ENCODE data around the gene LY6G5C. TPM values are rescaled to one million over a fixed set of nuclear protein-coding genes. Genes with fewer than 3 reads are reported as not detected.

LY6G5C gene
- total and polyA plus RNA-seq, 9 of the 15 experiments (the other 6 are each of a cell fraction or from before 2014, with no cell fraction given): 0.10 to 0.67 (median 0.46) TPM; not detected in 4

DNA sequence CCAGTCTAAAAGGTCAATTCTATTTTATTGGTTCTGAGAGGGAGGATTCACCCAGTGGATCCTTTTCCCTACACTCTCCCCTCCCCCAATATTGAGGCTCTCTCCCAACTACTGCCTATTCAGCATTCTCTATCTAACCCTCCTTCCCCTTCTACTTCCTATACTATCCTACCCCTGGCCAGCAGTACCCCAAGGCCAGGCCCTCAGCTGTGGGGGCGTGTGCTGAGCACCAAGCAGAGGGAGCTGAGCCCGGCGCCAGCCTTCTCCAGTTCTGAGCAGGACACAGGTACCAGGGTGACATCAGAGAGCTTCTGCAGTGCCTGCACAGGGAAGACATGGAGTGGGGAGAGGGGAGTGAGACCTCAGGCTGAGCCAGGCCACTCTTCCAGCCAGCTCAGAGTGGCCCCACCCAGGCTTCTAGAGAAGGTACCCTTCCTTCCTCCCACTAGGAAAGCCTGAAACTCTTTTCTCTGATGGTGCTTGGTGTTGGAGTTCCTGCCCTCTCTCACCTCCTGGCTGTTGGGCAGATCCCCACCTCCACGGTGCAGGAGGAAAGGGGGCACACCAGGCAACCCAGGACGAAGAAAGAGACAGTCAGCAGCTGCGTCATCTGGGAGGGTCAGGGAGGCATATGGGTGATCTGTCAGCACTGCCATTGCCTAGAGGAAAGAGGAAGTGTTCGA lies 46.3 kb upstream of the LY6G5C start (continued):
- TF ChIP-seq FIP1L1 (IDR thresholded peaks at IDR 0.05; ENCODE audit: low read depth, low read length, poor library complexity, severe bottlenecking): no peak
- no peak for TF ChIP-seq U2AF2 (optimal IDR thresholded peaks at IDR 0.05; ENCODE audit: low read depth, low read length)
- no peak for TF ChIP-seq BHLHE40 (IDR thresholded peaks at IDR 0.05; ENCODE audit: low read length)
- TF ChIP-seq MITF (IDR thresholded peaks at IDR 0.05): no peak
- no peak for TF ChIP-seq THRAP3 (IDR thresholded peaks at IDR 0.05; ENCODE audit: borderline replicate concordance)
- TF ChIP-seq KHSRP (IDR thresholded peaks at IDR 0.05): no peak
- TF ChIP-seq HDAC1 (IDR thresholded peaks at IDR 0.05): peak in 1 of 2 experiments; percentile 13; a peak in 1 of 4 replicates
- TF ChIP-seq, protein P1, sequence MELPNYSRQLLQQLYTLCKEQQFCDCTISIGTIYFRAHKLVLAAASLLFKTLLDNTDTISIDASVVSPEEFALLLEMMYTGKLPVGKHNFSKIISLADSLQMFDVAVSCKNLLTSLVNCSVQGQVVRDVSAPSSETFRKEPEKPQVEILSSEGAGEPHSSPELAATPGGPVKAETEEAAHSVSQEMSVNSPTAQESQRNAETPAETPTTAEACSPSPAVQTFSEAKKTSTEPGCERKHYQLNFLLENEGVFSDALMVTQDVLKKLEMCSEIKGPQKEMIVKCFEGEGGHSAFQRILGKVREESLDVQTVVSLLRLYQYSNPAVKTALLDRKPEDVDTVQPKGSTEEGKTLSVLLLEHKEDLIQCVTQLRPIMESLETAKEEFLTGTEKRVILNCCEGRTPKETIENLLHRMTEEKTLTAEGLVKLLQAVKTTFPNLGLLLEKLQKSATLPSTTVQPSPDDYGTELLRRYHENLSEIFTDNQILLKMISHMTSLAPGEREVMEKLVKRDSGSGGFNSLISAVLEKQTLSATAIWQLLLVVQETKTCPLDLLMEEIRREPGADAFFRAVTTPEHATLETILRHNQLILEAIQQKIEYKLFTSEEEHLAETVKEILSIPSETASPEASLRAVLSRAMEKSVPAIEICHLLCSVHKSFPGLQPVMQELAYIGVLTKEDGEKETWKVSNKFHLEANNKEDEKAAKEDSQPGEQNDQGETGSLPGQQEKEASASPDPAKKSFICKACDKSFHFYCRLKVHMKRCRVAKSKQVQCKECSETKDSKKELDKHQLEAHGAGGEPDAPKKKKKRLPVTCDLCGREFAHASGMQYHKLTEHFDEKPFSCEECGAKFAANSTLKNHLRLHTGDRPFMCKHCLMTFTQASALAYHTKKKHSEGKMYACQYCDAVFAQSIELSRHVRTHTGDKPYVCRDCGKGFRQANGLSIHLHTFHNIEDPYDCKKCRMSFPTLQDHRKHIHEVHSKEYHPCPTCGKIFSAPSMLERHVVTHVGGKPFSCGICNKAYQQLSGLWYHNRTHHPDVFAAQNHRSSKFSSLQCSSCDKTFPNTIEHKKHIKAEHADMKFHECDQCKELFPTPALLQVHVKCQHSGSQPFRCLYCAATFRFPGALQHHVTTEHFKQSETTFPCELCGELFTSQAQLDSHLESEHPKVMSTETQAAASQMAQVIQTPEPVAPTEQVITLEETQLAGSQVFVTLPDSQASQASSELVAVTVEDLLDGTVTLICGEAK (IDR thresholded peaks at IDR 0.05): no peak
- TF ChIP-seq, protein P1 (CRISPR knock-in tag; IDR thresholded peaks at IDR 0.05): no peak
- no peak for TF ChIP-seq DACH1 (IDR thresholded peaks at IDR 0.05; ENCODE audit: partially characterized antibody)
- TF ChIP-seq JUND (IDR thresholded peaks at IDR 0.05; ENCODE audit: borderline replicate concordance, low read depth, low read length): peak; percentile 22; the same call in 1 of the 2 replicates
- TF ChIP-seq JUND (tag; IDR thresholded peaks at IDR 0.05; ENCODE audit: borderline replicate concordance, low read depth, low read length): peak; percentile 72; the same call in 2 of the 3 replicates
- no peak for TF ChIP-seq ZNF436 (CRISPR knock-in tag; IDR thresholded peaks at IDR 0.05)
- no peak for TF ChIP-seq ARHGAP35 (IDR thresholded peaks at IDR 0.05; ENCODE audit: partially characterized antibody)
- no peak for TF ChIP-seq BCL6 (CRISPR knock-in tag; IDR thresholded peaks at IDR 0.05)
- TF ChIP-seq, protein P2, sequence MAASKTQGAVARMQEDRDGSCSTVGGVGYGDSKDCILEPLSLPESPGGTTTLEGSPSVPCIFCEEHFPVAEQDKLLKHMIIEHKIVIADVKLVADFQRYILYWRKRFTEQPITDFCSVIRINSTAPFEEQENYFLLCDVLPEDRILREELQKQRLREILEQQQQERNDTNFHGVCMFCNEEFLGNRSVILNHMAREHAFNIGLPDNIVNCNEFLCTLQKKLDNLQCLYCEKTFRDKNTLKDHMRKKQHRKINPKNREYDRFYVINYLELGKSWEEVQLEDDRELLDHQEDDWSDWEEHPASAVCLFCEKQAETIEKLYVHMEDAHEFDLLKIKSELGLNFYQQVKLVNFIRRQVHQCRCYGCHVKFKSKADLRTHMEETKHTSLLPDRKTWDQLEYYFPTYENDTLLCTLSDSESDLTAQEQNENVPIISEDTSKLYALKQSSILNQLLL (CRISPR knock-in tag; IDR thresholded peaks at IDR 0.05; ENCODE audit: borderline replicate concordance): no peak
- no peak for TF ChIP-seq ASH1L (IDR thresholded peaks at IDR 0.05; ENCODE audit: borderline replicate concordance, low read depth, partially characterized antibody)
